ENCODE results near the gene CDC25A.

- TF ChIP-seq, protein P1, sequence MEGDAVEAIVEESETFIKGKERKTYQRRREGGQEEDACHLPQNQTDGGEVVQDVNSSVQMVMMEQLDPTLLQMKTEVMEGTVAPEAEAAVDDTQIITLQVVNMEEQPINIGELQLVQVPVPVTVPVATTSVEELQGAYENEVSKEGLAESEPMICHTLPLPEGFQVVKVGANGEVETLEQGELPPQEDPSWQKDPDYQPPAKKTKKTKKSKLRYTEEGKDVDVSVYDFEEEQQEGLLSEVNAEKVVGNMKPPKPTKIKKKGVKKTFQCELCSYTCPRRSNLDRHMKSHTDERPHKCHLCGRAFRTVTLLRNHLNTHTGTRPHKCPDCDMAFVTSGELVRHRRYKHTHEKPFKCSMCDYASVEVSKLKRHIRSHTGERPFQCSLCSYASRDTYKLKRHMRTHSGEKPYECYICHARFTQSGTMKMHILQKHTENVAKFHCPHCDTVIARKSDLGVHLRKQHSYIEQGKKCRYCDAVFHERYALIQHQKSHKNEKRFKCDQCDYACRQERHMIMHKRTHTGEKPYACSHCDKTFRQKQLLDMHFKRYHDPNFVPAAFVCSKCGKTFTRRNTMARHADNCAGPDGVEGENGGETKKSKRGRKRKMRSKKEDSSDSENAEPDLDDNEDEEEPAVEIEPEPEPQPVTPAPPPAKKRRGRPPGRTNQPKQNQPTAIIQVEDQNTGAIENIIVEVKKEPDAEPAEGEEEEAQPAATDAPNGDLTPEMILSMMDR (IDR thresholded peaks at IDR 0.05; ENCODE audit: poor library complexity), result no peak
- TF ChIP-seq EZH2phosphoT487 (IDR thresholded peaks at IDR 0.05; ENCODE audit: low read depth, severe bottlenecking, unreplicated experiment) (no peak), EZH2 (IDR thresholded peaks at IDR 0.05; ENCODE audit: borderline replicate concordance) (no peak)
Measured at GRCh38 chr3:48140336-48140757, 47.9 kb downstream of the CDC25A start.

Data from hepatocyte (in vitro differentiated cells).